ENCODE results near the gene VPS33B. TPM values are rescaled to one million over a fixed set of nuclear protein-coding genes. Genes with fewer than 3 reads are reported as not detected.

Gene VPS33B
- total RNA-seq, 4 donors from 2014 or later = 3.3 to 9.0 (median 8.1) TPM

DNA sequence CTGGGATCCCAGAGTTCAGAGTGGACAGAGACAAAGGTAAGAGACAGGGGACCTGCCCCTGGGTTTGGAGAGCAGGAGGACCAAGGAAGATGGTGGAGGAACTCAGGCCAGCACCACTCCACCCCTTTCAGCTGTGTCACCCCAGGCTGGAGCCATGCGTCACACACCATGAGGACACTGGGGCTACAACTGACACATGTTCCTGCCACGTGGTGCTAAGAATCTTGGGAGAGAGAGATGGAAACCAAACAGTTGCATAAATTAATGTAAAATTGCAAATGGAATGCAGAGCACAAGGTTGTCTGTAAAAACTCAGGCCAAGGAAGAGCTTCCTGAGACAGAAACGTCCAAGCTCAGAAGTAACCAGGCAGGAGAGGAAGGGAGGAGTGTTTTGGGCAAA lies 22.7 kb upstream of the VPS33B start:
- WGBS, 2 donors = 58 to 64% methylated on average over 3 of the region's 3 CpGs
- no peak for DNase-seq
- H3K27ac ChIP-seq = no peak overlapping the region
- H3K36me3 ChIP-seq = no peaks in the 10 kb centered on the region
- peaks cover 0 to 5% (median 0%) of the 10 kb centered on the region in 4 donors for H3K27me3 ChIP-seq
- H3K9me3 ChIP-seq = no peaks in the 10 kb centered on the region
- intact Hi-C loops (cut with DNase I) = no loop called here
- H3K4me1 ChIP-seq = peaks cover 0 to 11% (median 0%) of the 10 kb centered on the region in 3 donors
- TF ChIP-seq POLR2A (IDR thresholded peaks at IDR 0.05) (no peak), CTCF (IDR thresholded peaks at IDR 0.05) (no peak)
- no peak overlapping the region for H3K4me3 ChIP-seq

DNA sequence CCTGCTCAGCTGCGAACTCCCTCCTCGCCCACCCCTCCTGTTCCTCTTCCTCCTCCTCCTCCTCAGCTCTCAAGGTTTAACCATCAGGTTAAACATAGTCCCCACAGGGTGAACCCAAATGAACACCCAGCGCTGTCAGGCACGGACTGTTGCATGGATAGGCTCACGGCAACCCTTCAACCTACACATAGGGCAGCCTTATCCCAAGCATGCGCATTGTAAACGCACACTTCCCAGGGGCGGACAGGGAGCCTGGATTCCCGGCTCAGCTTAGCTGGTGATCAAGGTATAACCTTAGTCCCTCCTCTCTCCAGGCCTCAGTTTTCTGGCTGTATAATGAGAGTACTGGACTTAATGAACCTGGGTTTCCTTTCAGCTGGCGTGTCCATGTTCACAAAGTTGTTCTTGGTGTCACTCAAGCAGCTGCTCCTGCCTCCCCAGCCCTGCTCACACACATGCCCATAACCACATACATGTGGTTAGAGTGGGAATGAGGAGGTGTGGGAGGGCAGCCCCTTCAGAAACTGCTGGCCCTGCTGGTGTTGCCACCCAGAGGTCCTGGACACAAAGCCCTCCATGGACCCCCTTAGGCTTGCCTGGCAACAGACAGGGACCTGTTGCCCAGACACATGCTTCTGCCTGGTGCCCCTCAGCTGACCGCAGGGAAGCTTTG lies 20.9 kb upstream of the VPS33B start:
- WGBS, 2 donors = 91 to 94% methylated on average over 4 to 9 of the region's 11 CpGs

DNA sequence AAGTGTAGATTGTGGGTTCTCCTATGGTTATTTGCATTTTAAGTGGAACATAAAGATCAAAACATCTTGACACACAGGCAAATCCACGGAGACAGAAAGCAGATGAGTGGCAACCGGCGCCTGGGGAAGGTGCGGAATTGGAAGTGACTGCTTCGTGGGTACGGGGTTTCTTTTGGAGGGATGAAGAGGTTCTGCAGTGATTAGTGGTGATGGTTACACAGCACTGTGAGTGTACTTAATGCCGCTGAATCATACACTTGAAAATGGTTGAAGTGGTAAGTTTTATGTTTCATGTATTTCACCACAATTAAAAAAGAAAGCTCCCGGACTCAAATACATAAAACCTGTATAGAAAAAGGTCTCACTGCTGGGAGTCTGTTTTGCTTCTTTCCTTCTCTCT lies 18.5 kb upstream of the VPS33B start:
- no peak overlapping the region for H3K4me3 ChIP-seq
- no peaks in the 10 kb centered on the region for H3K9me3 ChIP-seq
- H3K36me3 ChIP-seq = no peaks in the 10 kb centered on the region
- WGBS, 2 donors = 60 to 80% methylated on average over 8 of the region's 8 CpGs
- peaks cover 0 to 15% (median 0%) of the 10 kb centered on the region in 4 donors for H3K27me3 ChIP-seq
- no peaks in the 10 kb centered on the region for H3K4me1 ChIP-seq
- intact Hi-C loops (cut with DNase I) = no loop called here
- no peak overlapping the region for H3K27ac ChIP-seq
- no peak for TF ChIP-seq POLR2A (IDR thresholded peaks at IDR 0.05)
- TF ChIP-seq CTCF (IDR thresholded peaks at IDR 0.05) = no peak
- DNase-seq = no peak

More for the DNA sequence above, 20.9 kb upstream of the VPS33B start:
- Histone ChIP-seq H3K4me3 (no peak overlapping the region), H3K9me3 (no peaks in the 10 kb centered on the region), H3K27me3 (peaks cover 0 to 9% (median 0%) of the 10 kb centered on the region in 4 donors), H3K36me3 (no peaks in the 10 kb centered on the region), H3K4me1 (peaks cover 0 to 4% (median 0%) of the 10 kb centered on the region in 3 donors), H3K27ac (no peak overlapping the region)
- intact Hi-C loops (cut with DNase I) = no loop called here
- DNase-seq = no peak
- TF ChIP-seq CTCF (IDR thresholded peaks at IDR 0.05) (no peak), POLR2A (IDR thresholded peaks at IDR 0.05) (no peak)

- TF ChIP-seq POLR2A (IDR thresholded peaks at IDR 0.05) (no peak), CTCF (IDR thresholded peaks at IDR 0.05) (no peak)
- Histone ChIP-seq H3K27ac (no peak overlapping the region), H3K4me3 (no peak overlapping the region), H3K9me3 (no peaks in the 10 kb centered on the region), H3K27me3 (peaks cover 0 to 14% (median 0%) of the 10 kb centered on the region in 4 donors), H3K36me3 (no peaks in the 10 kb centered on the region), H3K4me1 (no peaks in the 10 kb centered on the region)
- 33% methylated on average over 1 of the region's 3 CpGs; no CpG with 5 or more reads in 1 of the 2 donors for WGBS, 2 donors
- no peak for DNase-seq
- intact Hi-C loops (cut with DNase I) = no loop called here
These were observed 17.6 kb upstream of the VPS33B start for GRCh38 chr15:91039996-91040395.

GRCh38 chr15:91032919-91033803 lies 10.8 kb upstream of the VPS33B start:
- intact Hi-C loops (cut with DNase I) = no loop called here
- DNase-seq = no peak
- Histone ChIP-seq H3K27me3 (peaks cover 0 to 19% (median 0%) of the 10 kb centered on the region in 4 donors), H3K27ac (no peak overlapping the region), H3K9me3 (no peaks in the 10 kb centered on the region), H3K36me3 (no peaks in the 10 kb centered on the region), H3K4me1 (peaks cover 0 to 6% (median 0%) of the 10 kb centered on the region in 3 donors), H3K4me3 (no peak overlapping the region)
- TF ChIP-seq POLR2A (IDR thresholded peaks at IDR 0.05) (no peak), CTCF (IDR thresholded peaks at IDR 0.05) (peak; percentile 49 to 83 (median 64))
- WGBS, 2 donors = 54 to 57% methylated on average over 7 to 8 of the region's 12 CpGs
